PFSK-1 (cell line): ENCODE measurements around the gene TMEM125.

Experiments used
- POLR2AphosphoS5 ChIP-seq: IDR thresholded peaks from 2 replicates; pipeline ENCODE4 v1.6.1; 2012; ENCODE audit warnings: low read depth, mild to moderate bottlenecking, control low read depth, low read length, moderate library complexity
- TAF1 ChIP-seq: IDR thresholded peaks from 2 replicates; pipeline ENCODE4 v1.6.1; 2012; ENCODE audit warnings: low read length, control low read depth, borderline replicate concordance; ENCODE audit not compliant: insufficient read depth

GRCh38 chr1:43237121-43237520 lies 32.7 kb upstream of the TMEM125 start:
- TF ChIP-seq POLR2AphosphoS5 (no peak), TAF1 (no peak)
